ENCODE measurements around the gene PDZD4. TPM values are rescaled to one million over a fixed set of nuclear protein-coding genes. Genes with fewer than 3 reads are reported as not detected.

Gene PDZD4
- total RNA-seq, 5 donors from 2014 or later (not counting 1 experiment from before 2014, with no cell fraction given) = 3.7 to 51.3 (median 9.0) TPM

DNA sequence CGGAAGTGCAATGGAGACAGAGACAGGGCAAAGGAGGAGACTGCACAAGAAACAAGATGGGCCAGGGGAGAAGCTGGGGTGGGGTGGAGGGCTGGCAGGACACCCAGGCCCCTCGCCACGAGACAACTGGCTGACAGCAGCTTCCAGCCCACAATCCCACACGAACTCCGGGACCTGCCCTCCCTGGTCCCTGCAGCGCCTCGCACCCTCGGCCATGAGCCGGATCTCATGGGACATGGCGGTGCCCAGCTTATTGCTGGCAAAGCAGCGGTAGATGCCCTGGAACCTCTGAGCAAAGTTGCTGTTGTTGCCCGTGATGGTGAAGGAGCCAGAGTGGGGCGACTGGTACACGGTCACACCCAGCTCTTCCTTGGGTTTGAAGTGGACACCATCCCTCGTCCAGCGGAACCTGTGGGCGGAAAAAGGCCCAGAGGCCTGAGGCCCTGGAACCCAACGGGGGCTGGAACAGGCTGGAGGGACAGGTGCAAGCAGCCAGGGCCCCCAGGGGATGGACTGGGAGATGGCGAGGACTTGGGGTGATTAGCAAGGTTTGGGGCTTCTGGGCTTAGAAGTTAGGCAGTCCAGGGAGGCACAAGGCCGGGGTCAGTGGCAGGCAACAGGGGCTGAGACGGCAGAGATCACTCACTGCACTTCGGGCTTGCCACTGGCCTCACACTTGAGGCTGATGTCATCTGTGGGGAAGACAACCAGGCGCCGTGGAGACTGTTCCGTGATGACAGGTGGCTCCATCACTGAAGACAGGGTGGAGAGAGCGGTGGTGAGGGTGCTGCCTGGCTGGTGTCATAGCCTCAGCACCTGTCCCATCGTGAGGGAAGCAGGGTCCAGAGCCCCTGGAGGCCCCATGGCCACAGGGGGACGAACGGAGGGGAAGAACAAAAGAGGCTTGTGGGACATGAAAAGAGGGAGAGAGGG lies 41.9 kb upstream of the PDZD4 start:
- CTCF ChIA-PET = no interaction called here
- H3K4me3 Mint-ChIP-seq = no peak overlapping the region
- no peak for ATAC-seq (replicated peaks in 1 of 4)
- H3K36me3 Mint-ChIP-seq = no peaks in the 10 kb centered on the region
- POLR2A ChIA-PET = no interaction called here
- no peak for DNase-seq
- no peaks in the 10 kb centered on the region for H3K36me3 ChIP-seq (ENCODE audit: control insufficient read depth in 2 of 2, extremely low read depth in 1 of 2, insufficient read depth in 1 of 2, low read length in 1 of 2)
- H3K27me3 ChIP-seq (replicated peaks in 1 of 2; ENCODE audit: control insufficient read depth in 2 of 2, extremely low read depth in 1 of 2, insufficient read depth in 2 of 2, low read length in 1 of 2) = peaks cover 0 to 23% of the 10 kb centered on the region in 2 experiments
- H3K4me1 ChIP-seq (ENCODE audit: control insufficient read depth in 1 of 2, extremely low read depth in 1 of 2, insufficient read depth in 2 of 2, low read length in 2 of 2) = no peaks in the 10 kb centered on the region
- peaks cover 0 to 7% (median 4%) of the 10 kb centered on the region in 3 donors for H3K4me1 Mint-ChIP-seq
- H3K27ac ChIP-seq (ENCODE audit: low read length) = no peak overlapping the region
- H3K27me3 Mint-ChIP-seq = peaks cover 5 to 32% of the 10 kb centered on the region in 2 donors
- no peak overlapping the region for H3K4me3 ChIP-seq (ENCODE audit: control insufficient read depth in 1 of 2, extremely low read depth in 1 of 2, low read length in 1 of 2)
- 70% methylated on average over 12 of the region's 29 CpGs for WGBS (ENCODE audit: insufficient coverage)
- no peak overlapping the region for H3K27ac Mint-ChIP-seq
- H3K9me3 Mint-ChIP-seq = no peaks in the 10 kb centered on the region
- no peaks in the 10 kb centered on the region for H3K9me3 ChIP-seq

DNA sequence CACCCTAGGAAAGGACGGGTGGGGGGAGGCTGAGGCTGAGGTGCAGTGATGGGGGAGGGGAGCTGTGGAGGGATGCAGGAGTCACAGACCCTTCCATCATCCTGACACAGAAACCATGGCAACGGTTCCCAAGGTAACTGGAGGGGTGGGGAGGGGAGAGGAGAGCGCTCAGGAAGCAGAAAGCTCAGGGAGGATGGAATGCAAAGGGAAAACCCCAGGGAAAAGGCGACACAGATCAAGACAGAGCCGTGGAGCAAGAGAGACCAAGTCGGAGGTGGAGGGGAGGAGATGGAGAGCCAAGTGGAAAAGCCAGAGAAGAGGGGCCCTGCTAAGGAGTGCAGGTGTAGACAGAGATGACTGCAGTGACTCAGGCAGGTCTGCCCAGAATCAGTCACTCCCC lies 41.1 kb upstream of the PDZD4 start:
- H3K4me1 Mint-ChIP-seq = peaks cover 0 to 7% (median 4%) of the 10 kb centered on the region in 3 donors
- H3K27ac Mint-ChIP-seq = no peak overlapping the region
- Histone ChIP-seq H3K9me3 (no peaks in the 10 kb centered on the region), H3K36me3 (ENCODE audit: control insufficient read depth in 2 of 2, extremely low read depth in 1 of 2, insufficient read depth in 1 of 2, low read length in 1 of 2) (no peaks in the 10 kb centered on the region), H3K4me3 (ENCODE audit: control insufficient read depth in 1 of 2, extremely low read depth in 1 of 2, low read length in 1 of 2) (no peak overlapping the region), H3K27ac (ENCODE audit: low read length) (no peak overlapping the region), H3K4me1 (ENCODE audit: control insufficient read depth in 1 of 2, extremely low read depth in 1 of 2, insufficient read depth in 2 of 2, low read length in 2 of 2) (no peaks in the 10 kb centered on the region), H3K27me3 (replicated peaks in 1 of 2; ENCODE audit: control insufficient read depth in 2 of 2, extremely low read depth in 1 of 2, insufficient read depth in 2 of 2, low read length in 1 of 2) (peaks cover 0 to 25% of the 10 kb centered on the region in 2 experiments)
- DNase-seq (no peak), ATAC-seq (replicated peaks in 1 of 4) (no peak)
- no peaks in the 10 kb centered on the region for H3K9me3 Mint-ChIP-seq
- peaks cover 5 to 31% of the 10 kb centered on the region in 2 donors for H3K27me3 Mint-ChIP-seq
- CTCF ChIA-PET = no interaction called here
- H3K36me3 Mint-ChIP-seq = no peaks in the 10 kb centered on the region
- WGBS (ENCODE audit: insufficient coverage) = no CpG with 5 or more reads among the region's 6 CpGs
- no peak overlapping the region for H3K4me3 Mint-ChIP-seq
- POLR2A ChIA-PET = no interaction called here

DNA sequence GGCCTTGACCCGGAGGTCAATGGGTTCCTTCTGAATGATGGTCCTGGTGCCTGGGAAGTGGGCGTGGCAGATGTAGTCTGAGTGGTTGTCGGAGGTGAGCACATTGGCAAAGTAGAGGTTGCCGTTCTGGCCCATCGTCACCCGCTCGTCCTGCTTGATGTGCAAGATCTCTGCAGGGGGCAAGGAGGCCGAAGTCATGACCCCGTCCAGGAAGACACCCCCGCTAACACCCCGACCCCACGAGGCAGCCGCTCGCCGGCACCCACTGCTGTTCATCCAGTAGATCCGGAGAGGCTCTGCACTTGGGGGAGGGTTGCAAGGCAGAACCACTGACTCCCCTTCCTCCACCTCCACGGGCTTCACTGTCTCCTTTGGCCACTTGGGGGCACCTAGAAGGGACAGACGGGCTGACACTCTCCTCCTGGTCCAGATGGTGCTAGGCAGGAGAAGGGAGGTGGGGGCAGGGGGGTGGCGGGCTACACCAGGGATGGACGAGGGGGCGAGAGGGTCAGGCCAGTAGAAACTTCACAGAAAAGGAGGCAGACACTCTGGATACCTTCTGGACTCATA lies 40.5 kb upstream of the PDZD4 start:
- H3K4me1 Mint-ChIP-seq = peaks cover 0 to 3% (median 0%) of the 10 kb centered on the region in 3 donors
- H3K27ac Mint-ChIP-seq = no peak overlapping the region
- ATAC-seq (replicated peaks in 1 of 4) (no peak), DNase-seq (no peak)
- H3K4me3 Mint-ChIP-seq = no peak overlapping the region
- ChIA-PET POLR2A (no interaction called here), CTCF (no interaction called here)
- Histone ChIP-seq H3K9me3 (no peaks in the 10 kb centered on the region), H3K27ac (ENCODE audit: low read length) (no peak overlapping the region), H3K4me1 (ENCODE audit: control insufficient read depth in 1 of 2, extremely low read depth in 1 of 2, insufficient read depth in 2 of 2, low read length in 2 of 2) (no peaks in the 10 kb centered on the region), H3K4me3 (ENCODE audit: control insufficient read depth in 1 of 2, extremely low read depth in 1 of 2, low read length in 1 of 2) (no peak overlapping the region), H3K36me3 (ENCODE audit: control insufficient read depth in 2 of 2, extremely low read depth in 1 of 2, insufficient read depth in 1 of 2, low read length in 1 of 2) (no peaks in the 10 kb centered on the region), H3K27me3 (replicated peaks in 1 of 2; ENCODE audit: control insufficient read depth in 2 of 2, extremely low read depth in 1 of 2, insufficient read depth in 2 of 2, low read length in 1 of 2) (peaks cover 0 to 22% of the 10 kb centered on the region in 2 experiments)
- H3K36me3 Mint-ChIP-seq = no peaks in the 10 kb centered on the region
- peaks cover 0 to 27% of the 10 kb centered on the region in 2 donors for H3K27me3 Mint-ChIP-seq
- H3K9me3 Mint-ChIP-seq = no peaks in the 10 kb centered on the region
- WGBS (ENCODE audit: insufficient coverage) = 78% methylated on average over 4 of the region's 21 CpGs

DNA sequence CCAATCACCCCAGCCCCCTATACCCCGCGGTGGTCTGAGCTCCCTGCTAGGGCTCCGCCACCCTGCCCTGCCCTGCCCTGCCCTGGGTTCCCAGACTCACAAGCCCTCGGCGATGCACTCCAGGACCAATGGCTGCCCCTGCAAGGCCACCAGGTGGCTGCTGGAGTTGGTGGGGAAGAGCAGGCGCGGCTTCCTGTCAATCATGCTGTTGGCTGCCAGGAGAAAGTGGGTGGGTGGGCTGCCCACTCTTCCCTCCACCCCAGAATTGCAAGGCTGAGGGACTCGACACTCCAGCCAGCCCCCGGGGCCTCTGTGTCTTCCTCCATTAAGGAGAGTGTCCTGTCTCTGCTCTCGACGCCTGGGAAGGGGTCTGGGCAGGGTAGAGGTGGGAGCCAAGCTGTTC lies 39.9 kb upstream of the PDZD4 start:
- no peak for DNase-seq
- Histone ChIP-seq H3K36me3 (ENCODE audit: control insufficient read depth in 2 of 2, extremely low read depth in 1 of 2, insufficient read depth in 1 of 2, low read length in 1 of 2) (no peaks in the 10 kb centered on the region), H3K4me3 (ENCODE audit: control insufficient read depth in 1 of 2, extremely low read depth in 1 of 2, low read length in 1 of 2) (no peak overlapping the region), H3K4me1 (ENCODE audit: control insufficient read depth in 1 of 2, extremely low read depth in 1 of 2, insufficient read depth in 2 of 2, low read length in 2 of 2) (no peaks in the 10 kb centered on the region), H3K9me3 (no peaks in the 10 kb centered on the region), H3K27ac (ENCODE audit: low read length) (no peak overlapping the region), H3K27me3 (replicated peaks in 1 of 2; ENCODE audit: control insufficient read depth in 2 of 2, extremely low read depth in 1 of 2, insufficient read depth in 2 of 2, low read length in 1 of 2) (peaks cover 0 to 18% of the 10 kb centered on the region in 2 experiments)
- Mint-ChIP-seq H3K4me1 (peaks cover 0 to 3% (median 0%) of the 10 kb centered on the region in 3 donors), H3K4me3 (no peak overlapping the region), H3K27me3 (peaks cover 0 to 32% of the 10 kb centered on the region in 2 donors), H3K9me3 (no peaks in the 10 kb centered on the region), H3K36me3 (no peaks in the 10 kb centered on the region), H3K27ac (no peak overlapping the region)
- ChIA-PET CTCF (no interaction called here), POLR2A (no interaction called here)
- no peak for ATAC-seq (replicated peaks in 1 of 4)
- WGBS (ENCODE audit: insufficient coverage) = 90% methylated on average over 2 of the region's 11 CpGs

DNA sequence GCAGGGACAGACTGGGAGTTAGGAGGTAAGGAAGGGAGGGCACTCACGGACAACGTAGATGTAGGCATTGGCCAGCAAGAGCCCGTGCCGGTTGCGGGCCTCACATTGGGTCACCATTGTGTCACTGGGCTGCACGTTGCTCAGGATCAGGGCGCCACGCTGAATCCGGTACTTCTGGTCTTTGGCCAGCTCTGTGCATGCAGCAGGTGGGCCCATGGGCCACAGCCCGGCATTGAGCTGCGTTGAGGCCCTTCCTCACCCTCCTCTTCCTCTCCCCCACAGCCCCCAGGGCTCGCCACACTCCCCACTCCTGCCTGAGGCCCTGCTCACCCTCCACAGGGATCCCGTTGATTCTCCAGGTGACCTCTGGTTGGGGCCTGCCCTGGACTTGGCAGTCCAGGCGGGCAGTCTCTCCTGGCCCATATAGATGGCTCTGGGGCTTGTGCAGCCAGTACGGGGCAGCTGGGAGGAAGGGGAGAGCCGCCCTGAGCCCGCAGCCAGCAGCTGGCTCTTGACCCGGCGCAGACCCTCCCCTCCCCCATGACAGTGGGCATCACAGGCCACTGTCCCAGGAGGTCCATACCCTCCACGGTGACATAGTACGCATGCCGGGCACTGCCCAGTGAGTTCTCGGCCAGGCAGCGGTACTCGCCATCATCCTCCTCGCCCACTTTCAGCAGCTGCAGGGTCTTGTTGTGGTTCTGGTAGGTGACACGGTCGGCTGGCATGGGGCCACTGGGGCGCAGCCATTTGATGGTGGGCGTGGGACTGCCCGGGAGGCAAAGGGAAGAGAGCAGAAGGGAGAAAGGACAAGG lies 39.3 kb upstream of the PDZD4 start:
- Mint-ChIP-seq H3K4me1 (peaks cover 0 to under 1% (median 0%) of the 10 kb centered on the region in 3 donors), H3K4me3 (no peak overlapping the region), H3K27ac (no peak overlapping the region), H3K36me3 (no peaks in the 10 kb centered on the region), H3K27me3 (peaks cover 0 to 28% of the 10 kb centered on the region in 2 donors), H3K9me3 (no peaks in the 10 kb centered on the region)
- POLR2A ChIA-PET = no interaction called here
- Histone ChIP-seq H3K9me3 (no peaks in the 10 kb centered on the region), H3K27ac (ENCODE audit: low read length) (no peak overlapping the region), H3K36me3 (ENCODE audit: control insufficient read depth in 2 of 2, extremely low read depth in 1 of 2, insufficient read depth in 1 of 2, low read length in 1 of 2) (no peaks in the 10 kb centered on the region), H3K4me1 (ENCODE audit: control insufficient read depth in 1 of 2, extremely low read depth in 1 of 2, insufficient read depth in 2 of 2, low read length in 2 of 2) (no peaks in the 10 kb centered on the region), H3K27me3 (replicated peaks in 1 of 2; ENCODE audit: control insufficient read depth in 2 of 2, extremely low read depth in 1 of 2, insufficient read depth in 2 of 2, low read length in 1 of 2) (peaks cover 0 to 18% of the 10 kb centered on the region in 2 experiments), H3K4me3 (ENCODE audit: control insufficient read depth in 1 of 2, extremely low read depth in 1 of 2, low read length in 1 of 2) (no peak overlapping the region)
- CTCF ChIA-PET = no interaction called here
- DNase-seq (no peak), ATAC-seq (replicated peaks in 1 of 4) (no peak)
- WGBS (ENCODE audit: insufficient coverage) = 91% methylated on average over 12 of the region's 31 CpGs
